NCI-H1105 (cell line): Measurements from ENCODE around the gene CLRN2.
"Not testable (repeated sequence)": the region's sequence is repeated elsewhere in the genome, so short reads cannot be mapped to it uniquely, and the experiment has no call there.

Experiments
- DNase-seq: peaks from one replicate; lab custom pipeline; 2025; lab: John Stamatoyannopoulos, UW

The CLRN2 gene

GRCh38 chr4:17545374-17546140 lies 30.6 kb downstream of the CLRN2 start:
- DNase-seq, result no peak

GRCh38 chr4:17546222-17546621 lies 31.3 kb downstream of the CLRN2 start:
- DNase-seq, result no peak

- no peak for DNase-seq
These were observed 31.7 kb downstream of the CLRN2 start for GRCh38 chr4:17546678-17547077.

GRCh38 chr4:17550549-17550948 lies 35.6 kb downstream of the CLRN2 start:
- no peak for DNase-seq

- no peak for DNase-seq
These were observed 37.5 kb downstream of the CLRN2 start for GRCh38 chr4:17552427-17552826.

- no peak for DNase-seq
These were observed 39.6 kb downstream of the CLRN2 start for GRCh38 chr4:17554568-17554967.

GRCh38 chr4:17556498-17556897 lies 41.5 kb downstream of the CLRN2 start:
- DNase-seq, result no peak

GRCh38 chr4:17557880-17558279 lies 42.9 kb downstream of the CLRN2 start:
- DNase-seq, result no peak

GRCh38 chr4:17558941-17559708 lies 44.2 kb downstream of the CLRN2 start:
- DNase-seq, result no peak

GRCh38 chr4:17559709-17560048 lies 44.7 kb downstream of the CLRN2 start:
- no peak for DNase-seq

GRCh38 chr4:17560065-17560673 lies 45.2 kb downstream of the CLRN2 start:
- no peak for DNase-seq

- no peak for DNase-seq
These were observed 46.4 kb downstream of the CLRN2 start for GRCh38 chr4:17561195-17561909.

- DNase-seq, result no peak
These were observed 47.2 kb downstream of the CLRN2 start for GRCh38 chr4:17562157-17562556.

- DNase-seq, result no peak
These were observed 50.9 kb downstream of the CLRN2 start for GRCh38 chr4:17565846-17566245.

- DNase-seq, result no peak
These were observed 52.3 kb downstream of the CLRN2 start for GRCh38 chr4:17567271-17567670.

GRCh38 chr4:17574206-17574605 lies 59.2 kb downstream of the CLRN2 start:
- DNase-seq, result no peak

- DNase-seq, result not testable (repeated sequence)
These were observed 60.2 kb downstream of the CLRN2 start for GRCh38 chr4:17575177-17575576.
